Suppressor macrophage treated with lipopolysaccharide for 1 hour (primary cell): ENCODE results near the gene SYNDIG1.

ENCODE experiments used
- DNase-seq, 3 donors: peaks; one replicate each; pipeline ENCODE4 v3.0.0-alpha.2; 2020 to 2022

The SYNDIG1 gene

GRCh38 chr20:24664266-24664986 is 195.0 kb downstream of the SYNDIG1 start:
- no peak for DNase-seq

DNA sequence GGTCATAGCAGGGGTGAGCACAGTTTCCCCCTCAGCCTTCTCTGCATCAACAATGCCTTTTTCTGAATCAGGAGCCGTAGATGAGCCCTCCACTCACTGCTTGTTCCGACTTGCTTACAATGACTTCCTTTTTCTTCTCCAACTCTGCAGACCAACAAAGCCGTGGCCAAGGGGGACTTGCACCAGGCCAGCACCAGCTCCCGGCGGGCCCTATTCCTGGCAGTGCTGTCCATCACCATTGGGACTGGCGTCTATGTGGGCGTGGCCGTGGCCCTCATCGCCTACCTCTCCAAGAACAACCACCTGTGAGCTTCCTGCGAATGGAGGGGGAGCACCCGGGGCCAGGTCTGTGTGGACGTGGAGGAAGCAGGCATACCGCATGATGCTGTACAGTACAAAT is 195.8 kb downstream of the SYNDIG1 start:
- no peak for DNase-seq

- DNase-seq: no peak
These were observed 196.3 kb downstream of the SYNDIG1 start for GRCh38 chr20:24665741-24666191.

- DNase-seq: no peak
These were observed 198.4 kb downstream of the SYNDIG1 start for GRCh38 chr20:24667689-24668383.

GRCh38 chr20:24668384-24668702 is 198.9 kb downstream of the SYNDIG1 start:
- DNase-seq: no peak

DNA sequence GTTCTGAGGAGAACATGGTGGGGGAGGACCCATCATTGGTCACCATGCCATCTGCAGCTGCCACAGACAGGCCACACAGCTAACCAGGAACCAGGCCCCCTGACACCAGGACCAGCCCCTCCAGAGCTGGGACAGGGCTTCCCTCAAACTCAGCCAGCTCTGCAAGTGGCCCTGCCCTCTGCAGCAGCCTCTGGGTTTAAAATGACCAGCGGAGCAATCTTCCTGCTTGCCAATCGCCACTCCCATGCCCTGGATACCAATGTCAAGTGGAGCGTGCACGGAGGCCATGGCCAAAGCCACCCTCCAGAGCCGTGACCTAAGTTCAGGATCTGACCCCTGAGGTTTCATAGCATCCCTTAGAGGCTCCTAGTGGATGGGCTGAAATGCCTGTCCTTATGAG is 199.4 kb downstream of the SYNDIG1 start:
- DNase-seq: no peak

DNA sequence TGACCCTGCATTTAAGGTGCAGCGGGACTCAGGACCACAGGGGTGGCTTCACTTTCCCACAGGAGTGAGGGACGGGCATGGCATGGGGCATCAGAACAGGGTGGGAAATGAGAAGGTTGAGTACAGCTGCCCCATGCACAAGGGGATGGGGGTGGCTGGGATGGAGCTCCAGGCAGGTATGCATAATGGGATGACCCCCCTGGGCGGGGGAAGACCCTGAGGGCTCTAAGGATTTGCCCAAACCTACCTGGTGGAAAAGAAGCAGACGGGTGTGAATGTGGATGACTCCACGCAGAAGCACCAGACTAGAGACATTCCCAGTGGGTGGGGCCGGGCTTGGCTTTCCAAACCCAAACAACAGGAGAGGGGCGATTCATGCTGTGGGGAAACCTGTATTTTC is 200.3 kb downstream of the SYNDIG1 start:
- no peak for DNase-seq

DNA sequence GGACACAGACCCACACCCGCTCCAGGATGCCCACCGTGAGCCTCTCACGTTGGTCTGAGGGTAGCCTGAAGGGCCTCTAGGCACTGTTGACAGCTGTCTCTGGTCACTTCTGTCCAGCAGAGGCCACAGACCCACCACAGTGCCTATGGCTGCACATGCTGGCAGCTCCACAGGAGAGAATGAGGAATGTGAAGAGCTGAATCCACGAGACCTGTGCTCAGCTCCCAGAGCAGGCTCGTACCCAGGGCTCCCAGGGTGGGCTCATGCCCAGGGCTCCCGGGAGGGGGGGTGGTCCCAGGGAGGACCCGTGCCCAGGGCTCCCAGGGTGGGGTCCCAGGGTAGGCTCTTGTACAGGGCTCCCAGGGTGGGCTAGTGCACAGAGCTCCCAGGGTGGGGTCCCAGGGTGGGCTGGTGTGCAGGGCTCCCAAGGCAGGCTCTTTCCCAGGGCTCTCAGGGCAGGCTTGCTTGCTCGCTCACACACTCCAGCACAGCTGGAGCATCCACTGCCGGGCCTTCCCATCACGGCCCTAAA is 201.0 kb downstream of the SYNDIG1 start:
- DNase-seq: no peak

GRCh38 chr20:24670981-24671380 is 201.6 kb downstream of the SYNDIG1 start:
- DNase-seq: no peak

GRCh38 chr20:24672181-24672880 is 202.9 kb downstream of the SYNDIG1 start:
- no peak for DNase-seq

- peak in 2 of 3 donors; percentile 25 to 41 for DNase-seq
These were observed 203.7 kb downstream of the SYNDIG1 start for GRCh38 chr20:24672886-24673677.

DNA sequence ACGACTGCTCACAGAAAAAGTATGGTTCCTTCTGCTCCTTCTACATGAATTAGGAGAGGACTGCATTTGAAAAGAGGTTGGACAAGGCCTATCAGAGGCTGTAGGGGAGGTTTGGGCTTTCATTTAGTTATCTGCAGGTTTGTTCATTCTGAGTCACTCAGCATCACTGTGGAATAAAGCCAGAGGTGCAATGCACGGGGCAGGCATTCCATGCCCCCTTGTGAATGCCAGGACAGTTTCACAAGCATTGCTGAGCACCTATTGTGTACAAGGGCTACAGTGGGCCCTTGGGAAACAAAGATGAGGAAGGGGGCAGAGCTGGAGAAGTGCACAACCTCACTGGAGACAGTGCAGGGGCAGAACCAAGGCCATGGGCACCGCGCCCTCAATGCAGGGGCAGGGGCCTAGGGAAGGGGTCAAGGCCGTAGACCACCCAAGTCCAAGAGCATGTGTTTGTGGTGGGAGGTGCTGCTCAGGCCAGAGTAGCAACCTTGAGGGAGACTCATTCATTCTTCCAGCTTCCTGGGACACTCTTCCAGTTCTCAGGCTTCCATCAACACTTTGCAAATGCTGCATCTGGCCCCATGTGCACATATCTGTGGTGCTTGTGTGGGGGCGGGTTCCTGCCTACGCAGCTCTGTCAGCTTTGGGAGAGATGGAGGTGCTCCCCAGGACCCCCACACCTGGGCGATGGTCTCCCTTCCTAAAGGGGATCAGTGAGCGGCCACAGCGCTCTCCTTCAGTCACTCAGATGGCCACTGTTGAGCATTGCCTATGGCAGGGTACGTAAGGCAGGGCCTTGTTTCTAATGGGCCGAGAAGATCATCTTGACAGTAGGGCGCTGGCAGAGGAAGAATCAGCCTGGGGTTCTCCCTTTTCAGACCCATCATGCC is 204.5 kb downstream of the SYNDIG1 start:
- DNase-seq: no peak

GRCh38 chr20:24674921-24675605 is 205.6 kb downstream of the SYNDIG1 start:
- DNase-seq: no peak

GRCh38 chr20:24675651-24676352 is 206.4 kb downstream of the SYNDIG1 start:
- DNase-seq: no peak

DNA sequence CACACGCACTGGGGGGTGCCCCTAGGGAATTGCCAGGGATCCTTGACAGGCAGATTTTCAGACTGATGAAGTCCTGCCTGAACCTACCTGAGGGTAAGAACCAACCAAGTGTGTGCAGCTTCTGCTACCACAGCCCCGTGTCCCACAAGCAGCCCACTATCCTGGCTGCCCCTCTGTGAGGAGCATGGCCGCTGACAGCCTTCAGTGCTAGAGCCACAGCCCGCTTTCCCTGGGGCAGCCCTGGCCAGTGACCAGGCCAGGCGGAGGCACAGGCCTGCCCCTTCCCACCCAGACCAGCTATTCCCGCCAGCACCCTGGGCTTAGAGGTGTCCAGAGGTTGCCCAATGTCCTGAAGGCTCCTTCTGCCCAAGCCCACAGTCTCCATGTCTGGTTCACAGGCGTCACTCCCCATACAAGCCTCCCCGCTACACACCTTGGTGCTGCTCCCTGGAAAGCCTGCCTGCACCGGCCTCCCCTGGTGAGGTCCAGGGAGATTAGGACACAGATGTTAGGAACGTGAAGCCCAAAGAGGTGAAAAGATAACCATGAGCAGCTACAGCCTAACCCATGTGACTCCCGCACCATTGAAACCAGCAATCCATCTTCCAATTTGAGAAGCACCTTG is 207.0 kb downstream of the SYNDIG1 start:
- DNase-seq: no peak

GRCh38 chr20:24676978-24677370 is 207.5 kb downstream of the SYNDIG1 start:
- DNase-seq: no peak

GRCh38 chr20:24677626-24678315 is 208.3 kb downstream of the SYNDIG1 start:
- no peak for DNase-seq

DNA sequence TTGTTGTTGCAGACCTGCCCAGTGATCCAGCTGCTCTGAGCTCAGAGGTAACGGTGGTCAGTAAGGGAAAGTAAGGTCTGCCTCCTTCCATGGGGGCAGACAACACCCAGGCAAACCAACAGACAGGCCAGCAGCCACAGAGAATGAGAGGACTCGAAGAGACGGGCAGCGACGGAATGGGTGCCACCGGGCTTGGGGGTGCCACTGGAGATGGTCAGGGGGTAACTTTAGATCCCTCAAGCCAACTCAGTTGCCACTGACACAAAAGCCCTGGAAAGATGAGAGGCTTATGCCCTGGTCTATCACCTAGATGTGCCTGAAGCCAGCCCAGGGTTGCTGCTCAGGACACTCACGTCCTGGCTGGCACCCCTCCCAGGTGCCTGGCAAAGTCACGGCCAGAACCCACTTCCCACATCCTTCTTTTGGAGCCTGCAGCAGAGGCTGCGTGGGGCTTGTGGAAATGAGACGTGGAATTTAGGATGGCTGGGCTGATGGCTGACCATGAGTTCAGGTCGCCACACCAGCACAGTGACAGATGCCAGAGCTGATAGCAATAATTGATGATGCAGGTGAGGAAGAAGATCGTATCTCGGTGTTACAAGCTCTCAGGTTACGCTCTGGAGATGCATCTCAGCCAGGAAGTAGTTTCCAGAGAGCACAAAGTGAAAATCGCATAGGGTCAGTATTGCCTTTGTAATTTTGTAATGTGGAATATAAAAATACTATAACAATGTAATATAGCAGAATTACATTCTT is 209.1 kb downstream of the SYNDIG1 start:
- DNase-seq: no peak
